Liver (tissue), 3 donors: ENCODE measurements around the gene NUAK1.

Source experiments
- EGR1 ChIP-seq, 2 donors: IDR thresholded peaks; 2 replicates each; pipeline ENCODE4 v1.6.1; 2016 to 2018; ENCODE audit warnings: antibody characterized with exemption in 2 of 2, low read depth in 2 of 2
- FOXA1 ChIP-seq: IDR thresholded peaks from 2 replicates; pipeline ENCODE4 v1.6.1; 2016; ENCODE audit warnings: antibody characterized with exemption
- FOXA2 ChIP-seq: IDR thresholded peaks from 2 replicates; pipeline ENCODE4 v1.6.1; 2016; ENCODE audit warnings: antibody characterized with exemption
- GABPA ChIP-seq, 2 donors: IDR thresholded peaks in 1 of 2; conservative IDR thresholded peaks in 1 of 2; 2 replicates each; pipeline ENCODE4 v1.6.1; 2016; ENCODE audit warnings: antibody characterized with exemption in 2 of 2, mild to moderate bottlenecking in 1 of 2, moderate library complexity in 1 of 2
- NR2F2 ChIP-seq: IDR thresholded peaks from 2 replicates; pipeline ENCODE4 v1.6.1; 2016; ENCODE audit warnings: antibody characterized with exemption
- RAD21 ChIP-seq, 2 donors: IDR thresholded peaks; 2 replicates each; pipeline ENCODE4 v1.6.1; 2016; ENCODE audit warnings: antibody characterized with exemption in 2 of 2, mild to moderate bottlenecking in 2 of 2
- TAF1 ChIP-seq: conservative IDR thresholded peaks from 2 replicates; pipeline ENCODE4 v1.6.1; 2016; ENCODE audit warnings: antibody characterized with exemption, mild to moderate bottlenecking
- YY1 ChIP-seq: IDR thresholded peaks from 2 replicates; pipeline ENCODE4 v1.6.1; 2016; ENCODE audit warnings: antibody characterized with exemption, mild to moderate bottlenecking
- TF ChIP-seq, protein P1 (sequence below): fragments of 150-350 bp; IDR thresholded peaks from 2 replicates; pipeline ENCODE4 v1.5.1; 2017; ENCODE audit warnings: improper control_type of control experiment, low read depth, low read length; ENCODE audit not compliant: missing input control
- TF ChIP-seq, protein P2 (sequence below): IDR thresholded peaks from 2 replicates; pipeline ENCODE4 v1.6.1; 2016; ENCODE audit warnings: antibody characterized with exemption, mild to moderate bottlenecking
- TF ChIP-seq, protein P3 (sequence below): IDR thresholded peaks from 2 replicates; pipeline ENCODE4 v1.6.1; 2016; ENCODE audit warnings: antibody characterized with exemption
- donor health status: healthy.
- donor health status: healthy.

DNA sequence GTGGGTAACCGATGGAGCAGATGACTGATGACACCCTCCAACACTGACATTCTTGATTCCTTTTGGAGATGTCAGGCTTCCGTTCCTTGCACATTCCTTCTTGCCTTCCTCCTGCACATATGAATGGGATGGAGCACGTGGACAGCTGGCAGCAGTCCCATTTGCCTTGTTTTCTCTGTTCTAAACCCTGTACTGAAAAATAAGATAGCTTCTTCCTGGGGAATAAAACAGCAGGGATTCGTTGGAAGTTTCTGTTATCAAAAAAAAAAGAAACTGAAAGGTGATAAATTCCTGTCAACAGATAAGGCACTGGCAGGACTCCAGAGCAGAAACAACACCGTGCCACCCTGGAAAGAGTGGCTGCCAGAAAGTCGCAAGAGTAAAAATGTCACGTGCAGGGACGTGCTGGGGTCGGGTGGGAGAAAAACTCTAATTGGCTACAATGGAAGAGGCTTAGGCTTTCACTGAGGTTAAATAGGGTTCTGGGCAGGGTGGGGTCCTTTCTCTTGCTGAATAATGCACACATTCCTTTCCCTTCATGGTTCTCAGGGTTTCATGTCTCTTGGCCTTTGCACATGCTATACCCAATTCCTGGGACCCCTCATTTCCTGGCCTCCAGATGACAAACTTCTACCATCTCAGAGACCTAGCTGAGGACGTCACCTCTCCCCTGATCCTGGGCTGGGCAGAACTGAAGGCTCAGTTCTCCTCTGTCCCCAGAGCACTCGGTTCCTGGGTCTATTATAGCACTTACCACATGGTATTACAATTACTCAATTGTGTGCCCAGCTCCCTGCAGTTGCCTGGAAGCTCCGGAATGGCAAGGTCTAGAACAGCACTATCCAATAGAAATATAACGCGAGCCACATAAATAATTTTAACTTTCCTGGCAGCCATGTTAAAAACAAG, 7.0 kb upstream of the NUAK1 start:
- TF ChIP-seq, protein P1, sequence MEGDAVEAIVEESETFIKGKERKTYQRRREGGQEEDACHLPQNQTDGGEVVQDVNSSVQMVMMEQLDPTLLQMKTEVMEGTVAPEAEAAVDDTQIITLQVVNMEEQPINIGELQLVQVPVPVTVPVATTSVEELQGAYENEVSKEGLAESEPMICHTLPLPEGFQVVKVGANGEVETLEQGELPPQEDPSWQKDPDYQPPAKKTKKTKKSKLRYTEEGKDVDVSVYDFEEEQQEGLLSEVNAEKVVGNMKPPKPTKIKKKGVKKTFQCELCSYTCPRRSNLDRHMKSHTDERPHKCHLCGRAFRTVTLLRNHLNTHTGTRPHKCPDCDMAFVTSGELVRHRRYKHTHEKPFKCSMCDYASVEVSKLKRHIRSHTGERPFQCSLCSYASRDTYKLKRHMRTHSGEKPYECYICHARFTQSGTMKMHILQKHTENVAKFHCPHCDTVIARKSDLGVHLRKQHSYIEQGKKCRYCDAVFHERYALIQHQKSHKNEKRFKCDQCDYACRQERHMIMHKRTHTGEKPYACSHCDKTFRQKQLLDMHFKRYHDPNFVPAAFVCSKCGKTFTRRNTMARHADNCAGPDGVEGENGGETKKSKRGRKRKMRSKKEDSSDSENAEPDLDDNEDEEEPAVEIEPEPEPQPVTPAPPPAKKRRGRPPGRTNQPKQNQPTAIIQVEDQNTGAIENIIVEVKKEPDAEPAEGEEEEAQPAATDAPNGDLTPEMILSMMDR = no peak
- TF ChIP-seq GABPA (IDR thresholded peaks at IDR 0.05 in 1 of 2, conservative IDR thresholded peaks at IDR 0.05 in 1 of 2) (no peak), RAD21 (IDR thresholded peaks at IDR 0.05) (peak in 1 of 2 donors; percentile 19), FOXA2 (no peak), EGR1 (IDR thresholded peaks at IDR 0.05; ENCODE audit: low read depth in 2 of 2) (no peak), NR2F2 (no peak), TAF1 (no peak), FOXA1 (no peak), YY1 (peak; percentile 32)
- TF ChIP-seq, protein P2, sequence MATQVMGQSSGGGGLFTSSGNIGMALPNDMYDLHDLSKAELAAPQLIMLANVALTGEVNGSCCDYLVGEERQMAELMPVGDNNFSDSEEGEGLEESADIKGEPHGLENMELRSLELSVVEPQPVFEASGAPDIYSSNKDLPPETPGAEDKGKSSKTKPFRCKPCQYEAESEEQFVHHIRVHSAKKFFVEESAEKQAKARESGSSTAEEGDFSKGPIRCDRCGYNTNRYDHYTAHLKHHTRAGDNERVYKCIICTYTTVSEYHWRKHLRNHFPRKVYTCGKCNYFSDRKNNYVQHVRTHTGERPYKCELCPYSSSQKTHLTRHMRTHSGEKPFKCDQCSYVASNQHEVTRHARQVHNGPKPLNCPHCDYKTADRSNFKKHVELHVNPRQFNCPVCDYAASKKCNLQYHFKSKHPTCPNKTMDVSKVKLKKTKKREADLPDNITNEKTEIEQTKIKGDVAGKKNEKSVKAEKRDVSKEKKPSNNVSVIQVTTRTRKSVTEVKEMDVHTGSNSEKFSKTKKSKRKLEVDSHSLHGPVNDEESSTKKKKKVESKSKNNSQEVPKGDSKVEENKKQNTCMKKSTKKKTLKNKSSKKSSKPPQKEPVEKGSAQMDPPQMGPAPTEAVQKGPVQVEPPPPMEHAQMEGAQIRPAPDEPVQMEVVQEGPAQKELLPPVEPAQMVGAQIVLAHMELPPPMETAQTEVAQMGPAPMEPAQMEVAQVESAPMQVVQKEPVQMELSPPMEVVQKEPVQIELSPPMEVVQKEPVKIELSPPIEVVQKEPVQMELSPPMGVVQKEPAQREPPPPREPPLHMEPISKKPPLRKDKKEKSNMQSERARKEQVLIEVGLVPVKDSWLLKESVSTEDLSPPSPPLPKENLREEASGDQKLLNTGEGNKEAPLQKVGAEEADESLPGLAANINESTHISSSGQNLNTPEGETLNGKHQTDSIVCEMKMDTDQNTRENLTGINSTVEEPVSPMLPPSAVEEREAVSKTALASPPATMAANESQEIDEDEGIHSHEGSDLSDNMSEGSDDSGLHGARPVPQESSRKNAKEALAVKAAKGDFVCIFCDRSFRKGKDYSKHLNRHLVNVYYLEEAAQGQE = peak; percentile 42
- TF ChIP-seq, protein P3, sequence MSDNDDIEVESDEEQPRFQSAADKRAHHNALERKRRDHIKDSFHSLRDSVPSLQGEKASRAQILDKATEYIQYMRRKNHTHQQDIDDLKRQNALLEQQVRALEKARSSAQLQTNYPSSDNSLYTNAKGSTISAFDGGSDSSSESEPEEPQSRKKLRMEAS = peak; percentile 23
